ENCODE data around the gene HOXB7.

Gene HOXB7

GRCh38 chr17:48601207-48601538 lies 9.6 kb downstream of the HOXB7 start:
- TF ChIP-seq, protein P1, sequence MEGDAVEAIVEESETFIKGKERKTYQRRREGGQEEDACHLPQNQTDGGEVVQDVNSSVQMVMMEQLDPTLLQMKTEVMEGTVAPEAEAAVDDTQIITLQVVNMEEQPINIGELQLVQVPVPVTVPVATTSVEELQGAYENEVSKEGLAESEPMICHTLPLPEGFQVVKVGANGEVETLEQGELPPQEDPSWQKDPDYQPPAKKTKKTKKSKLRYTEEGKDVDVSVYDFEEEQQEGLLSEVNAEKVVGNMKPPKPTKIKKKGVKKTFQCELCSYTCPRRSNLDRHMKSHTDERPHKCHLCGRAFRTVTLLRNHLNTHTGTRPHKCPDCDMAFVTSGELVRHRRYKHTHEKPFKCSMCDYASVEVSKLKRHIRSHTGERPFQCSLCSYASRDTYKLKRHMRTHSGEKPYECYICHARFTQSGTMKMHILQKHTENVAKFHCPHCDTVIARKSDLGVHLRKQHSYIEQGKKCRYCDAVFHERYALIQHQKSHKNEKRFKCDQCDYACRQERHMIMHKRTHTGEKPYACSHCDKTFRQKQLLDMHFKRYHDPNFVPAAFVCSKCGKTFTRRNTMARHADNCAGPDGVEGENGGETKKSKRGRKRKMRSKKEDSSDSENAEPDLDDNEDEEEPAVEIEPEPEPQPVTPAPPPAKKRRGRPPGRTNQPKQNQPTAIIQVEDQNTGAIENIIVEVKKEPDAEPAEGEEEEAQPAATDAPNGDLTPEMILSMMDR (IDR thresholded peaks at IDR 0.05; ENCODE audit: low read depth, low read length): no peak
- no peak for TF ChIP-seq EZH2phosphoT487 (IDR thresholded peaks at IDR 0.05; ENCODE audit: low read depth)
- 0 out of 2 replicates have a peak overlapping the region, but pooled peaks have one; percentile 70 for H2AFZ ChIP-seq (ENCODE audit: low read depth, low read length)
- no peaks in the 10 kb centered on the region for H3K9me3 ChIP-seq (ENCODE audit: insufficient read depth, low read length)
- peak overlapping the region; percentile 96 for H3K4me2 ChIP-seq (ENCODE audit: low read length)
- peak overlapping the region; percentile 81 for H3K4me3 ChIP-seq (ENCODE audit: low read length)
- H3K27me3 ChIP-seq (ENCODE audit: low read depth, low read length): peaks cover 21% of the 10 kb centered on the region
- peaks cover 31% of the 10 kb centered on the region for H3K4me1 ChIP-seq (ENCODE audit: low read length)
- H3K79me2 ChIP-seq (ENCODE audit: low read length): peaks cover 7% of the 10 kb centered on the region; the same call in 1 of the 2 replicates
- no peaks in the 10 kb centered on the region for H3K36me3 ChIP-seq (replicated peaks; ENCODE audit: low read depth, low read length)
- no peaks in the 10 kb centered on the region for H4K20me1 ChIP-seq (ENCODE audit: insufficient read depth, low read length)
- H3K27ac ChIP-seq (ENCODE audit: low read length): no peak overlapping the region
- H3K9ac ChIP-seq (ENCODE audit: low read length): peak overlapping the region; percentile 58

DNA sequence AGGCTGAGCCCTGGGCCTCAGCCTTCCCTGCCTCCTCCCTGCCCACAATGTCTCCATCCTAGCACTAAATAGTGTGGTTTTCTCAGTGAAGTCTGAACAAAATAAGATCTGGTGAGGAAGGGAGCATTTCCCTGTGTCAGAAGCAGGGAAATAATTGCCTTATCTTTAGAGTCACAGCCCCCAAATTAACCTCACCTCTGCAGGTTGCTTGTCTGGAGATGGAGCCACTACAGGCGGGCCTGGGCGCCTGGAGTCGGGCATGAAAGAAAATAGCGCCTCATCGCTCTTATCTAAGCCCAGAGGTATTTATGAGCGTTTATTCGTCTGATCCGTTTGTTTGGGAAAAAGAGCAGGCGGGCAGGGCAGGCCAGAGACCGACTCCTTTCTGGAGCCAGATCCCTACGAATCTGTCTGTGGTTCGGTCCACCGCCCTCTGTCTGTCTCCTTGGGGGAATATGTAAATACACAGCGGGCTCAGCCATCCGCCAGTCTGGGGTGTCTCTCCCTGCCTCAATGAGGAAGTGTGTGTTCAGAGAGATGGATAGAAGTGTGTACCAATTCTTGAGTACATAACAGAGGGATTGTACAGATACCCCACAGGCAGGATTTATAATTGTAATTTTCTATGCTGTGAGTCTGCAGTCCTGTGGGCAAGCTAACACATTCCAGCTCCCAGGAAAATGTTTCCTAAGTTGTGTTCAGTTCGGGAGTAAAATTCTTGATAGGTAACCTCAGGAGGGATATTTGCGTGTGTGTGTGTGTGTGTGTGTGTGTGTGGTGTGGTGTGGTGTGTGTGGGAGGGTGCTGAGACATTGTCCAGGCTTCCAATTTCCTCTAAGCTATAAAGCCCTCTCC lies 10.3 kb downstream of the HOXB7 start:
- H2AFZ ChIP-seq (ENCODE audit: low read depth, low read length): no peak overlapping the region
- no peak overlapping the region for H3K9ac ChIP-seq (ENCODE audit: low read length)
- peaks cover 31% of the 10 kb centered on the region for H3K4me1 ChIP-seq (ENCODE audit: low read length)
- no peaks in the 10 kb centered on the region for H3K9me3 ChIP-seq (ENCODE audit: insufficient read depth, low read length)
- no peaks in the 10 kb centered on the region for H3K36me3 ChIP-seq (replicated peaks; ENCODE audit: low read depth, low read length)
- H3K79me2 ChIP-seq (ENCODE audit: low read length): peaks cover 7% of the 10 kb centered on the region; the same call in 1 of the 2 replicates
- H4K20me1 ChIP-seq (ENCODE audit: insufficient read depth, low read length): no peaks in the 10 kb centered on the region
- H3K4me2 ChIP-seq (ENCODE audit: low read length): no peak overlapping the region
- no peak for TF ChIP-seq EZH2phosphoT487 (IDR thresholded peaks at IDR 0.05; ENCODE audit: low read depth)
- TF ChIP-seq, protein P1 (IDR thresholded peaks at IDR 0.05; ENCODE audit: low read depth, low read length): no peak
- H3K27me3 ChIP-seq (ENCODE audit: low read depth, low read length): peaks cover 21% of the 10 kb centered on the region
- H3K4me3 ChIP-seq (ENCODE audit: low read length): no peak overlapping the region
- H3K27ac ChIP-seq (ENCODE audit: low read length): no peak overlapping the region

DNA sequence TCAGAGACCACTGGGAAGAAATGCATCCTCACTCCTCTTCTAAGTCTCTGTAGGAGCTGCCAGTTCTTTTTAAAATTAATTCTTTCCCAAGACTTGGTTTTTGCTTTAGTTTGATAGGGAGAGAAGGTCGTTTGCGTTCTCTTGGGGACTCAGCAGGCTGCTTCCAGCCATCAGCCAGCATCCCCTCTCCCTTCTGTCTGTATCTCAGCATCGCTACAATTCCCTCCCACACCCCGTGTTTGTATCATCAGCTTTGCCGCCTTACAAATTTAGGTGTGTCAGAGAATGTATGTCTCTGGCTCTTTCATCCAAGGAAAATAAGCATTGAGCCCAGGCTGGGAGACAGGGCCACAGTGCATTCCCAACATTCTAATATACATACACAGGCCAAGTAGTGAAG lies 11.5 kb downstream of the HOXB7 start:
- no peak for TF ChIP-seq EZH2phosphoT487 (IDR thresholded peaks at IDR 0.05; ENCODE audit: low read depth)
- TF ChIP-seq, protein P1 (IDR thresholded peaks at IDR 0.05; ENCODE audit: low read depth, low read length): no peak
- Histone ChIP-seq H3K27me3 (ENCODE audit: low read depth, low read length) (peaks cover 21% of the 10 kb centered on the region), H3K4me3 (ENCODE audit: low read length) (no peak overlapping the region), H3K27ac (ENCODE audit: low read length) (no peak overlapping the region), H3K9ac (ENCODE audit: low read length) (no peak overlapping the region), H3K79me2 (ENCODE audit: low read length) (peaks cover 7% of the 10 kb centered on the region; the same call in 1 of the 2 replicates), H3K36me3 (replicated peaks; ENCODE audit: low read depth, low read length) (no peaks in the 10 kb centered on the region), H4K20me1 (ENCODE audit: insufficient read depth, low read length) (no peaks in the 10 kb centered on the region), H2AFZ (ENCODE audit: low read depth, low read length) (no peak overlapping the region), H3K9me3 (ENCODE audit: insufficient read depth, low read length) (no peaks in the 10 kb centered on the region), H3K4me1 (ENCODE audit: low read length) (peaks cover 26% of the 10 kb centered on the region), H3K4me2 (ENCODE audit: low read length) (no peak overlapping the region)

GRCh38 chr17:48598736-48599135 lies 12.1 kb downstream of the HOXB7 start:
- peak overlapping the region; percentile 83; the same call in 1 of the 2 replicates for H3K9ac ChIP-seq (ENCODE audit: low read length)
- H3K79me2 ChIP-seq (ENCODE audit: low read length): peaks cover 7% of the 10 kb centered on the region; the same call in 1 of the 2 replicates
- no peaks in the 10 kb centered on the region for H4K20me1 ChIP-seq (ENCODE audit: insufficient read depth, low read length)
- H3K9me3 ChIP-seq (ENCODE audit: insufficient read depth, low read length): no peaks in the 10 kb centered on the region
- H3K27ac ChIP-seq (ENCODE audit: low read length): no peak overlapping the region
- H2AFZ ChIP-seq (ENCODE audit: low read depth, low read length): no peak overlapping the region
- peak overlapping the region; percentile 89 for H3K4me3 ChIP-seq (ENCODE audit: low read length)
- peaks cover 21% of the 10 kb centered on the region for H3K27me3 ChIP-seq (ENCODE audit: low read depth, low read length)
- H3K36me3 ChIP-seq (replicated peaks; ENCODE audit: low read depth, low read length): no peaks in the 10 kb centered on the region
- H3K4me2 ChIP-seq (ENCODE audit: low read length): peak overlapping the region; percentile 85
- no peak for TF ChIP-seq EZH2phosphoT487 (IDR thresholded peaks at IDR 0.05; ENCODE audit: low read depth)
- TF ChIP-seq, protein P1 (IDR thresholded peaks at IDR 0.05; ENCODE audit: low read depth, low read length): no peak
- H3K4me1 ChIP-seq (ENCODE audit: low read length): peaks cover 27% of the 10 kb centered on the region

All from OCI-LY3 (cell line).